Activated CD4-positive, alpha-beta T cell treated with anti-CD3 and anti-CD28 coated beads, Interleukin-2, amount 50 U/mL, for 16 hours (primary cell): ENCODE data around the gene TSPAN32.

Experiments used
- DNase-seq: peaks from one replicate; pipeline ENCODE4 v3.0.0-alpha.2; 2020

Gene TSPAN32

DNA sequence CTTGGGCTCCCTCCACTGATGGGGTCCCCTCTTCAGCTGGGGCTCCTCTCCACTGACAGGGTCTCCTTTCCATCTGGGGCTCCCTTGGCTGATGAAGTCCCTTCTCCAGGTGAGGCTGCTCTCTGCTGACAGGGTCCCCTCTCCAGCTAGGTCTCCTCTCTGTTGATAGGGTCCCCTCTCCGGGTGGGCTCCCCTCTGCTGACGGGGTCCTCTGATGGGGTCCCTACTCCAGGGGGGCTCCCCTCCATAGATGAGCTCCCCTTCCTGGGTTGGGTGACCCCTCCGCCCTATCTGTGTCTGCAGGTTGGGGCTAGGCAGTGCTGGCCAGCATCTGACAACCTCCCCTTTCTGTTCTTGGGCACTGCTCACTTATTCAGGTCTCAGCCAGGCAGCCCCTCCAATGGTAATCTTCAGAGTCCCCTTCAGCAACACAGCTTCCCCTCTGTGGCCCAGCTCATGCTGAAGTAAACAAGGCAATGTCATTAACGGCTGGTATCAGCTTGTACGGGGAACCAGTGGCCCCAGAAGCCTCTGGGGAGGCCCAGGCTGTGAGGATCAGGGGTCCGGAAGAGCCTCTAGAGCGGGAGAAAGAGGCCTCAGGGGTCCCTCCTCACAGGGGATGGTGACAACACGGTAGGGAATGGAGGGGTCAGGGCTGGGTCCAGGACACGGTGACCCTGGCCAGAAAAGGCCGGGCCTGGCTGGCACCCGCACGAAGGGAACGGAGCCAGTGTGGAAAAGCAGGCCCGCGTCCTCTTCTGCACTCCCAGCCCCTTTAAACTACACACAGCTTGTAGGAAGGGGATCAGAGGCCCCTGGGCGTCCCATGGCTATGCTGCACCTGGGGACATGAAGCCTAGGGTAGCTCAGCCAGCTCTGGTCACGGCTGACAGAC is 65.7 kb downstream of the TSPAN32 start:
- no peak for DNase-seq
